Stimulated activated CD8-positive, alpha-beta memory T cell treated with anti-CD3 and anti-CD28 coated beads, Interleukin-4, amount 100 ng/mL, for 4 hours (primary cell): ENCODE data around the gene MRFAP1L1.
"Not testable (repeated sequence)": the region's sequence is repeated elsewhere in the genome, so short reads cannot be mapped to it uniquely, and the experiment has no call there.

ENCODE experiments used
- DNase-seq, 2 donors: peaks; one replicate each; pipeline ENCODE4 v3.0.0-alpha.2; 2020; ENCODE audit warnings: low read depth in 2 of 2, low spot score in 1 of 2

Gene MRFAP1L1

GRCh38 chr4:6709230-6710114, at the start of gene MRFAP1L1:
Gene MRFAP1L1 (minus strand): TSS chr4:6709865. CDS start chr4:6709629, 236 bp downstream.
- DNase-seq, result peak; percentile 90 to 92

- DNase-seq, result no peak
Measured at GRCh38 chr4:6758728-6759127, 49.1 kb upstream of the MRFAP1L1 start.

- DNase-seq, result not testable (repeated sequence)
Measured at GRCh38 chr4:6756345-6756744, 46.7 kb upstream of the MRFAP1L1 start.

GRCh38 chr4:6755088-6755753, 45.6 kb upstream of the MRFAP1L1 start:
- DNase-seq, result no peak

- no peak for DNase-seq
Measured at GRCh38 chr4:6754481-6755087, 44.9 kb upstream of the MRFAP1L1 start.

GRCh38 chr4:6753891-6754290, 44.2 kb upstream of the MRFAP1L1 start:
- no peak for DNase-seq

GRCh38 chr4:6753103-6753560, 43.5 kb upstream of the MRFAP1L1 start:
- no peak for DNase-seq

GRCh38 chr4:6752486-6752829, 42.8 kb upstream of the MRFAP1L1 start:
- DNase-seq, result no peak

GRCh38 chr4:6751611-6752485, 42.2 kb upstream of the MRFAP1L1 start:
- DNase-seq, result no peak

GRCh38 chr4:6750286-6751221, 40.9 kb upstream of the MRFAP1L1 start:
- no peak for DNase-seq

GRCh38 chr4:6749340-6750171, 39.9 kb upstream of the MRFAP1L1 start:
- no peak for DNase-seq

- no peak for DNase-seq
Measured at GRCh38 chr4:6748286-6748685, 38.6 kb upstream of the MRFAP1L1 start.

GRCh38 chr4:6747294-6748051, 37.8 kb upstream of the MRFAP1L1 start:
- DNase-seq, result no peak

- DNase-seq, result no peak
Measured at GRCh38 chr4:6746721-6747293, 37.1 kb upstream of the MRFAP1L1 start.

GRCh38 chr4:6742989-6743388, 33.3 kb upstream of the MRFAP1L1 start:
- DNase-seq, result no peak

GRCh38 chr4:6742507-6742906, 32.8 kb upstream of the MRFAP1L1 start:
- no peak for DNase-seq

GRCh38 chr4:6740347-6740746, 30.7 kb upstream of the MRFAP1L1 start:
- no peak for DNase-seq

- DNase-seq, result no peak
Measured at GRCh38 chr4:6739920-6740319, 30.3 kb upstream of the MRFAP1L1 start.
